CD4-positive, alpha-beta T cell treated with Interleukin-6 for 4 hours (primary cell): Measurements from ENCODE around the gene RAB3C.
"Not testable (repeated sequence)": the region's sequence is repeated elsewhere in the genome, so short reads cannot be mapped to it uniquely, and the experiment has no call there.

Source experiments
- DNase-seq: peaks from one replicate; pipeline ENCODE4 v3.0.0-alpha.2; 2020; ENCODE audit warnings: mixed read lengths

Gene RAB3C

GRCh38 chr5:58677650-58678049 is 94.8 kb downstream of the RAB3C start:
- DNase-seq: no peak

- no peak for DNase-seq
Measured at GRCh38 chr5:58680503-58680902, 97.6 kb downstream of the RAB3C start.

GRCh38 chr5:58681943-58682342 is 99.1 kb downstream of the RAB3C start:
- DNase-seq: no peak

- no peak for DNase-seq
Measured at GRCh38 chr5:58683567-58683966, 100.7 kb downstream of the RAB3C start.

DNA sequence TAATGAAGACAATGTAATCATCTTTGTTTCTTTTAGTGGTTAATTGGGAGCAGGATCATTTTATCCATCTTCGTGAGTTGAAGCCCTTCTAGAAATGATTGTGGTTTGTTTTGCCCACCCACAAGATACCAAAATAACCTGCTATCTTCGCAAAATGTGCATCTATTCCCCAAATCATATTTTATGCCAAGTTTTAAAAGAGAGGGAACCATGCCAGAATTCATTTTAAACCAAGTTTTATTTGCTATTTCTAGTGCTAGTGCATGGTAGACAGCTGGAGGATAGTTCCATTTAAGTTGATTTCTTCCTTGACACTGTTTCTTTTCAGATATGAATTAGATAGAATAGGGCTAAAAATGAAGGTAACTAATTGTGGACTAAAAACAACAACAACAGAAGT is 104.2 kb downstream of the RAB3C start:
- no peak for DNase-seq

- no peak for DNase-seq
Measured at GRCh38 chr5:58687595-58687994, 104.7 kb downstream of the RAB3C start.

DNA sequence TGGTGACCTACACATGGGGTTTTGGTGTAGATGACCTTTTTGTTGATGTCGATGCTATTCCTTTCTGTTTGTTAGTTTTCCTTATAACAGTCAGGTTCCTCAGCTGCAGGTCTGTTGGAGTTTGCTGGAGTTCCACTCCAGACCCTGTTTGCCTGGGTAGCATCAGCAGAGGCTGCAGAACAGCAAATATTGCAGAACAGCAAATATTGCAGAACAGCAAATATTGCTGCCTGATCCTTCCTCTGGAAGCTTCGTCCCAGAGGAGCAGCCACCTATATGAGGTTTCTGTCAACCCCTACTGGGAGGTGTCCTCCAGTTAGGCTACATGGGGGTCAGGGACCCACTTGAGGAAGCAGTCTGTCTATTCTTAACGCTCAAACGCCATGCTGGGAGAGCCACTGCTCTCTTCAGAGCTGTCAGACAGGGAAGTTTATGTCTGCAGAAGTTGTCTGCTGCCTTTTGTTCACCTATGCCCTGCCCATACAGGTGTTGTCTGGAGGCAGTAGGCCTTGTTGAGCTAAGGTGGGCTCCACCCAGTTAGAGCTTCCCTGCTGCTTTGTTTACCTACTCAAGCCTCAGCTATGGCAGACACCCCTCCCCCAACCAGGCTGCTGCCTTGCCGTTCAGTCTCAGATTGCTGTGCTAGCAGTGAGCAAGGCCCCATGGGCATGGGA is 116.3 kb downstream of the RAB3C start:
- not testable (repeated sequence) for DNase-seq

DNA sequence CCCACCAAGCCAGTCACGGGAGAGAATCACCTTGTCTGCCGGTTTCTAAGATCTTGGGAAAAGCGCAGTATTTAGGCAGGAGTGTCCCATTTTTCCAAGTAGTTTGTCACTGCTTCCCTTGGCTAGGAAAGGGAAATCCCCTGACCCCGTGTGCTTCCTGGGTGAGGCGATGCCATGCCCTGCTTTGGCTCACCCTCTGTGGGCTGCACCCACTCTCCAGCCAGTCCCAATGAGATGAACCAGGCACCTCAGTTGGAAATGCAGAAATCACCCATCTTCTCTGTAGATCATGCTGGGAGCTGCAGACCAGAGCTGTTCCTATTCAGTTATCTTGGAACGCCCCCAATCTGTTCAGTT is 116.9 kb downstream of the RAB3C start:
- no peak for DNase-seq

GRCh38 chr5:58703925-58704555 is 121.2 kb downstream of the RAB3C start:
- no peak for DNase-seq

DNA sequence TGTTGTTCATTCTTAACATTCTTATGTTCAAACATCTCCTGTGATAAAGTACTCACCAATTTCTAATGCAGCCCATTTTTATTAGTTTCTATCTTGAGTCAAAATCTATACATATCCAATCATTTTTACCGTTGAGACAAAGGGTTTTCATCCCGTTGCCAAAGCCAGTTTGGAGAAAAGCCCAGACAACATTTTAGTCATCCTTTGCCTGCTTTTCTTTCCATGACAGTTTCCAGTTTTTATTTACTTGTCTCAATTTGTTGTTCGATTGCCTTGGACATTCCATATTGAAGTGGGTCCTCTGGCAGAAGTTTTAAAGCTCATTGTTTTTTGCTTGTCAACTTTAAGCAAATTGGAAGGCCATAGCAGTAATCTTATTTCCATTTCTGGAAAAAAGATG is 123.9 kb downstream of the RAB3C start:
- DNase-seq: no peak

GRCh38 chr5:58708456-58708855 is 125.6 kb downstream of the RAB3C start:
- no peak for DNase-seq

DNA sequence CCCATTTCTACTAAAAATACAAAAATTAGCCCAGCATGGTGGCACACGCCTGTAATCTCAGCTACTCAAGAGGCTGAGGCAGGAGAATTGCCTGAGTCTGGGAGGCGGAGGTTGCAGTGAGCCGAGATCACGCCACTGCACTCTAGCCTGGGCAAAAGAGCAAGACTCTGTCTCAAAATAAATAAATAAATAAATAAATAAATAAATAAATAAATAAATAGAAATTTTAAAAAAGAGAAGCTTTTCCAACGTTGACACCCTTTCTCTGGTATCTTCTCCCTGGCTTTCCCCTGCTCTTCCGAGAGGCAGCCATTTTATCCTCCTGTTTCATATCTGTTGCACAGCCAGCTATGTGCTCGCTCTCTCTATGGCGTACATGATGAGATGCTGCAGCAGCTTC is 127.5 kb downstream of the RAB3C start:
- DNase-seq: not testable (repeated sequence)

GRCh38 chr5:58710871-58711270 is 128.0 kb downstream of the RAB3C start:
- DNase-seq: no peak

DNA sequence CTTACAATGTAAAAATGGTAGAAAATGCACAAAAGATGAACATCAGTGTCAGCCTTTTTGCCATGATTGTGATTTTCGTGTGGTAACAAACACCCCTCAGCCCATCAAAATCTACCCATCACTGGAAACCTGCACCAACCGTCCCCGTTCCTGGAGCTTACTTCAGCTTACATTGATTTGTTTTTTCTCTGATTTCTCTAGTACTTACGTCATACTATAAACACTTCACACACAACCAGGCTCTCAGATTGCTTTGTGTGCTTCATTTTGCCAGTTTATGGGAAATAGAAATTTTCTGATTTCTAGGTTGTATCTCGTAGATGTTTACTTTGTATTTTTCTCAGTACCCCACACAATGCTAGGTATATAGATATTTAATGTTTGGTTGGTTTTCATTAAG is 129.1 kb downstream of the RAB3C start:
- no peak for DNase-seq

GRCh38 chr5:58714046-58714445 is 131.2 kb downstream of the RAB3C start:
- DNase-seq: no peak

DNA sequence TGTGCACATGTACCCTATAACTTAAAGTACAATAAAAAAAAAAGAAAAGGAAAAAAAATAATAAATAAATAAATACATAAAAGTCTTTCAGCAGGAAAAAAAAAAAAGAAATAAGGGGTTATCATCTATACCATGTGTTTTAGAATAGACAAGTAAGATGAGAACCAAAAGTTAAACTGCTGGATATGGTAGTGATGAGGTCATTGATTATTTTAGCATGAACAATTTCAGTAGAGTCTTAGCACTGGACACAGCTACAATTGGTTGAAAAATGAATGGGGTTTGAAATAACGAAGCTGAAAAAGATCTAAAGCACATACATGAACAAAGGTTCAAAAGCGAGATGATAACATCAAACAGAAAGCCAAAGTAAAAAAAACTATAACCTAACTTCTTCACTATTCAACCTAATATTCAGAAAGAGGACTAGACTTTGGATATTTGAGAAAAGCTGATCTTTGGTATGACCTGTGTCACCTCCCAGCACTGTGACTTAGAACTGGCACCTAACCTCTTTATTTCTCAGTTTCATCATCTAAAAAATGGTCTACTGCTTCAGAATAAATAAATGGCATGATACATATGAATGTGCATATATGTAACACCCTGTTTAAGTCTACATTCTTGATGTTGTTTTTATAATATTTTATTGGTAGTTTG is 133.3 kb downstream of the RAB3C start:
- no peak for DNase-seq

DNA sequence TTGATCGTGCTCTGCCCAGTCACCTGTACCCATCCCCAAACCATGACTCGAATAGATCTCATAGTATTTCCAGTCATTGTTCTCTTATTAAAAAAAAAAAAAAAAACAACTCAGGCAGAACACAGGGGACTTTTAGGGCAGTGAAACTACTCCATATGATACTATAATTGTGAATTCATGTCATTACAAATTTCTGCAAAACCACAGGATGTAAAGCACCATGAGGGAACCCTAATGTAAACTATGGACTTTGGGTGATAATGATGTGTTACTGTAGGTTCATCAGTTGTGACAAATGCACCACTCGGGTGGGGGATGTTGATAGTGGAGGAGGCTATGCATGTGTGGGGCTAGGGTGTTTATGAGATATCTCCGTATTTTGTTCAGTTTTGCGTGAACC is 133.8 kb downstream of the RAB3C start:
- DNase-seq: no peak

DNA sequence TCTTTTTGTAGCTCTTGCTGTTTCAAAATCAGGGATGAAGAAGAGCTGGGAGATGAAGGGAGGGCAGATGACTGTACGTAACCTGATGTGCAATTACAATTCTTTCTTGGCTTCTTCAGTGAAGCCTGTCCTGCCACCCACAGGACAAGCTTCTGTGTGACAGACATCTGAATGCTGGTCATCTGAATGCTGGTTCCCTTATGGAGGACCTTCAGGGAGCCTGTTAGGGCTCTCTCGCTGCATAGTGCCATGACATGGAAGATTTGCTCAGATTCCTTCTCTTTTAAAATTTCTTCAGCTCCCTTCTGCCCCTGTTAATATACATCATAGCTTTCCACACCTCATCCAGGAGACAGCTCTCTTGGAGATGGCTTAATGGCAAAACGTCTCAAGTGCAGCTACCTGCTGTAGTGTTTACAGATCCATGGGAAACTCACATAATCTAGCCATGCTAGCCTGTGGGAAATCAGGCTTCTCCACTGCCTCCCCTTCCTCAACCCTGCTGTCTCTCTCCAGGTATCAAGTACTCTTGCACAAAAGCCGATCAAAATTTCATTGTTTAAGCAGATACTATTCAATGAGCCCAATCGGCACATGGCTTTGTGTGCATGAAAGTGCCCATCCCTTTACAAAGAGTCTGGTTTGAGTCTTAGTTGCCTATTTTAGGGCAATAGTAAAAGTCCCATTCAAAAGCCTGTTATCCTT is 134.6 kb downstream of the RAB3C start:
- DNase-seq: no peak

- no peak for DNase-seq
Measured at GRCh38 chr5:58718269-58718978, 135.5 kb downstream of the RAB3C start.

DNA sequence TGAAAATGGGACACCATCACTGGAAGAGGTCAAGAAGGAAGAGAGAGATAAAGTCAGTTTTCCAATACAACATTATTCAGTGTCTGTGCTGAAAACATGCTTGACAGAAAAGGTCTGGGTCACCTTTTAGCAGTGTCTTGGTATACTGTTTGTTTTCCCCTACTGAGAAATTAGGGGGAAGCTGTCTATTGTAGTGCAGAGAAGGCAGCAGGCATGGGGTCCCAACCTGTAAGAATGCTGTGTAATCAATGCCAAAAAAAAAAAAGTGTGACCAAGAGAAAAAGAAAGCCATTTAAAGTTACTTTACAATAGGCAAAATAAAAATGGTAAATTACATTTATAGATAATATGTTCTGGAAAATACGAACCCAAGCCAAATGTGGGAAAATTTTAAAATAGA is 139.3 kb downstream of the RAB3C start:
- DNase-seq: no peak

DNA sequence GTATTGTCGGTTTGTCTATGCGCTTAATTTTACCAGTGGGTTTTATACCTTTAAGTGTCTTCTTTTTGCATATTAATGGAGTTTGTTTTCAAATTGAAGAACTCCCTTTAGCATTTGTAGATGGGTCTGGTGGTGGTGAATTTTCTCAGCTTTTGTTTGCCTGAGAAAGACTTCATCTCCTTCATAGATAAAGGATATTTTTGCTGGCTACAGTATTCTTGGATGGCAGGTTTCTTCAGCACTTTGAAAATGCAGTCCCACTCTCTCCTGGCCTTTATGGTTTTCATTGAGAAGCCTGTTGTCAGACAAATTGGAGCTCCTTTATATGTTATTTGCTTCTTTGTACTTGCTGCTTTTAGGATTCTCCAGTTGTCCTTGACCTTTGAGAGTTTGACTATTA is 142.1 kb downstream of the RAB3C start:
- no peak for DNase-seq

- no peak for DNase-seq
Measured at GRCh38 chr5:58731641-58732040, 148.8 kb downstream of the RAB3C start.

GRCh38 chr5:58735637-58736036 is 152.8 kb downstream of the RAB3C start:
- DNase-seq: no peak
